Choroid plexus epithelial cell (primary cell): ENCODE data around the gene CRIP1.

ENCODE experiments used
- DNase-seq: peaks from one replicate; pipeline ENCODE4 v3.0.0-alpha.2; 2010; ENCODE audit warnings: low read depth
- H3K4me3 ChIP-seq: 2 replicates; pipeline ENCODE4 v1.5.1; 2011; ENCODE audit warnings: low read depth, mild to moderate bottlenecking, control low read depth, low read length, moderate library complexity
- CTCF ChIP-seq: conservative IDR thresholded peaks from 2 replicates; pipeline ENCODE4 v1.5.1; 2011; ENCODE audit warnings: low read depth, mild to moderate bottlenecking, control low read depth, inconsistent platforms, low read length, moderate library complexity

CRIP1 gene

GRCh38 chr14:105496831-105497591 is 10.3 kb downstream of the CRIP1 start:
- no peak overlapping the region for H3K4me3 ChIP-seq
- DNase-seq, result no peak
- TF ChIP-seq CTCF, result no peak

- no peak overlapping the region for H3K4me3 ChIP-seq
- DNase-seq, result no peak
- TF ChIP-seq CTCF, result no peak
Observed at GRCh38 chr14:105497671-105498429, 11.2 kb downstream of the CRIP1 start.

- TF ChIP-seq CTCF, result no peak
- no peak for DNase-seq
- no peak overlapping the region for H3K4me3 ChIP-seq
Observed at GRCh38 chr14:105498430-105499255, 12.0 kb downstream of the CRIP1 start.

- TF ChIP-seq CTCF, result no peak
- no peak for DNase-seq
- no peak overlapping the region for H3K4me3 ChIP-seq
Observed at GRCh38 chr14:105499256-105500035, 12.8 kb downstream of the CRIP1 start.

GRCh38 chr14:105500036-105500725 is 13.5 kb downstream of the CRIP1 start:
- no peak for DNase-seq
- TF ChIP-seq CTCF, result no peak
- no peak overlapping the region for H3K4me3 ChIP-seq

- no peak for TF ChIP-seq CTCF
- no peak for DNase-seq
- no peak overlapping the region for H3K4me3 ChIP-seq
Observed at GRCh38 chr14:105500726-105501101, 14.0 kb downstream of the CRIP1 start.
